Measurements from ENCODE around the gene HOPX.
"Not testable (repeated sequence)": the region's sequence is repeated elsewhere in the genome, so short reads cannot be mapped to it uniquely, and the experiment has no call there.

HOPX gene

GRCh38 chr4:56634954-56635353 is 46.1 kb downstream of the HOPX start:
- H3K27ac ChIP-seq (ENCODE audit: extremely low read depth, low read depth, low read length); H3K36me3 ChIP-seq (ENCODE audit: control insufficient read depth in 2 of 2, insufficient read depth in 1 of 2, low read length in 2 of 2); H3K4me1 ChIP-seq (ENCODE audit: control insufficient read depth, insufficient read depth, low read length); CTCF ChIA-PET; H3K9me3 ChIP-seq (ENCODE audit: control insufficient read depth, insufficient read depth, low read depth, low read length); POLR2A ChIA-PET; H3K4me3 ChIP-seq (ENCODE audit: low read depth, low read length): not testable (repeated sequence)
- TF ChIP-seq ZNF555 (tag by site-specific recombination; conservative IDR thresholded peaks at IDR 0.05) (peak; percentile 12; the same call in 1 of the 2 replicates), ZNF654 (tag by site-specific recombination; IDR thresholded peaks at IDR 0.05; ENCODE audit: low read depth) (0 out of 2 replicates have a peak, but pooled peaks have one; percentile 8), ZNF518A (tag by site-specific recombination; conservative IDR thresholded peaks at IDR 0.05; ENCODE audit: low read depth) (peak; percentile 60), ZNF426 (tag by site-specific recombination; IDR thresholded peaks at IDR 0.05) (peak; percentile 39), ZNF394 (tag by site-specific recombination; IDR thresholded peaks at IDR 0.05; ENCODE audit: borderline replicate concordance) (peak; percentile 43; the same call in 1 of the 2 replicates), ZNF623 (tag by site-specific recombination; IDR thresholded peaks at IDR 0.05) (peak; percentile 27; the same call in 1 of the 2 replicates)

GRCh38 chr4:56633486-56633885 is 47.6 kb downstream of the HOPX start:
- ChIA-PET CTCF (interaction anchor here (0.6 kb wide), 1 partner anchor 171 kb away, joined by 5 read pairs; no protein-coding TSS in a partner anchor), POLR2A (interaction anchor here (0.5 kb wide), 1 partner anchor 630 kb away, joined by 3 read pairs; no protein-coding TSS in a partner anchor)
- H3K36me3 ChIP-seq (ENCODE audit: control insufficient read depth in 2 of 2, insufficient read depth in 1 of 2, low read length in 2 of 2), result no peaks in the 10 kb centered on the region
- H3K4me3 ChIP-seq (ENCODE audit: low read depth, low read length), result no peak overlapping the region
- H3K9me3 ChIP-seq (ENCODE audit: control insufficient read depth, insufficient read depth, low read depth, low read length), result no peaks in the 10 kb centered on the region
- H3K27ac ChIP-seq (ENCODE audit: extremely low read depth, low read depth, low read length), result no peak overlapping the region
- H3K4me1 ChIP-seq (ENCODE audit: control insufficient read depth, insufficient read depth, low read length), result no peaks in the 10 kb centered on the region
- no peak for TF ChIP-seq ZNF555 (tag by site-specific recombination; conservative IDR thresholded peaks at IDR 0.05)
- no peak for TF ChIP-seq ZSCAN16 (tag by site-specific recombination; IDR thresholded peaks at IDR 0.05)
- TF ChIP-seq, protein P1, sequence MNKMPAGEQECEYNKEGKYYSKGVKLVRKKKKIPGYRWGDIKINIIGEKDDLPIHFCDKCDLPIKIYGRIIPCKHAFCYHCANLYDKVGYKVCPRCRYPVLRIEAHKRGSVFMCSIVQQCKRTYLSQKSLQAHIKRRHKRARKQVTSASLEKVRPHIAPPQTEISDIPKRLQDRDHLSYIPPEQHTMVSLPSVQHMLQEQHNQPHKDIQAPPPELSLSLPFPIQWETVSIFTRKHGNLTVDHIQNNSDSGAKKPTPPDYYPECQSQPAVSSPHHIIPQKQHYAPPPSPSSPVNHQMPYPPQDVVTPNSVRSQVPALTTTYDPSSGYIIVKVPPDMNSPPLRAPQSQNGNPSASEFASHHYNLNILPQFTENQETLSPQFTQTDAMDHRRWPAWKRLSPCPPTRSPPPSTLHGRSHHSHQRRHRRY (tag by site-specific recombination; IDR thresholded peaks at IDR 0.05), result no peak
- no peak for TF ChIP-seq ZNF664 (tag by site-specific recombination; IDR thresholded peaks at IDR 0.05)
- TF ChIP-seq HOXD13 (CRISPR knock-in tag; IDR thresholded peaks at IDR 0.05; ENCODE audit: borderline replicate concordance), result no peak
- TF ChIP-seq IKZF3 (tag by site-specific recombination; IDR thresholded peaks at IDR 0.05), result no peak
- TF ChIP-seq ZNF10 (tag by site-specific recombination; IDR thresholded peaks at IDR 0.05), result no peak
- TF ChIP-seq ZNF530 (tag by site-specific recombination; IDR thresholded peaks at IDR 0.05; ENCODE audit: low read depth), result no peak
- TF ChIP-seq ZNF510 (tag by site-specific recombination; IDR thresholded peaks at IDR 0.05; ENCODE audit: insufficient replicate concordance), result no peak
- TF ChIP-seq, protein P2, sequence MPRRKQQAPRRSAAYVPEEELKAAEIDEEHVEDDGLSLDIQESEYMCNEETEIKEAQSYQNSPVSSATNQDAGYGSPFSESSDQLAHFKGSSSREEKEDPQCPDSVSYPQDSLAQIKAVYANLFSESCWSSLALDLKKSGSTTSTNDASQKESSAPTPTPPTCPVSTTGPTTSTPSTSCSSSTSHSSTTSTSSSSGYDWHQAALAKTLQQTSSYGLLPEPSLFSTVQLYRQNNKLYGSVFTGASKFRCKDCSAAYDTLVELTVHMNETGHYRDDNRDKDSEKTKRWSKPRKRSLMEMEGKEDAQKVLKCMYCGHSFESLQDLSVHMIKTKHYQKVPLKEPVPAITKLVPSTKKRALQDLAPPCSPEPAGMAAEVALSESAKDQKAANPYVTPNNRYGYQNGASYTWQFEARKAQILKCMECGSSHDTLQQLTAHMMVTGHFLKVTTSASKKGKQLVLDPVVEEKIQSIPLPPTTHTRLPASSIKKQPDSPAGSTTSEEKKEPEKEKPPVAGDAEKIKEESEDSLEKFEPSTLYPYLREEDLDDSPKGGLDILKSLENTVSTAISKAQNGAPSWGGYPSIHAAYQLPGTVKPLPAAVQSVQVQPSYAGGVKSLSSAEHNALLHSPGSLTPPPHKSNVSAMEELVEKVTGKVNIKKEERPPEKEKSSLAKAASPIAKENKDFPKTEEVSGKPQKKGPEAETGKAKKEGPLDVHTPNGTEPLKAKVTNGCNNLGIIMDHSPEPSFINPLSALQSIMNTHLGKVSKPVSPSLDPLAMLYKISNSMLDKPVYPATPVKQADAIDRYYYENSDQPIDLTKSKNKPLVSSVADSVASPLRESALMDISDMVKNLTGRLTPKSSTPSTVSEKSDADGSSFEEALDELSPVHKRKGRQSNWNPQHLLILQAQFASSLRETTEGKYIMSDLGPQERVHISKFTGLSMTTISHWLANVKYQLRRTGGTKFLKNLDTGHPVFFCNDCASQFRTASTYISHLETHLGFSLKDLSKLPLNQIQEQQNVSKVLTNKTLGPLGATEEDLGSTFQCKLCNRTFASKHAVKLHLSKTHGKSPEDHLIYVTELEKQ (tag by site-specific recombination; IDR thresholded peaks at IDR 0.05; ENCODE audit: borderline replicate concordance), result no peak
- TF ChIP-seq ZNF16 (tag by site-specific recombination; IDR thresholded peaks at IDR 0.05; ENCODE audit: low read depth), result no peak
- TF ChIP-seq ZNF214 (tag by site-specific recombination; IDR thresholded peaks at IDR 0.05; ENCODE audit: borderline replicate concordance), result no peak
- TF ChIP-seq MZF1 (tag by site-specific recombination; IDR thresholded peaks at IDR 0.05; ENCODE audit: borderline replicate concordance), result no peak
